SHP77 treated with DMSO at 0.1 percent for 48 hours (cell line): ENCODE results near the gene OTX2.

Experiments used
- DNase-seq: peaks from one replicate; lab custom pipeline; 2025; lab: John Stamatoyannopoulos, UW

OTX2 gene

GRCh38 chr14:56812364-56813141, 2.3 kb upstream of the OTX2 start:
- DNase-seq: no peak

- no peak for DNase-seq
Observed at GRCh38 chr14:56811593-56812363, 1.5 kb upstream of the OTX2 start.

DNA sequence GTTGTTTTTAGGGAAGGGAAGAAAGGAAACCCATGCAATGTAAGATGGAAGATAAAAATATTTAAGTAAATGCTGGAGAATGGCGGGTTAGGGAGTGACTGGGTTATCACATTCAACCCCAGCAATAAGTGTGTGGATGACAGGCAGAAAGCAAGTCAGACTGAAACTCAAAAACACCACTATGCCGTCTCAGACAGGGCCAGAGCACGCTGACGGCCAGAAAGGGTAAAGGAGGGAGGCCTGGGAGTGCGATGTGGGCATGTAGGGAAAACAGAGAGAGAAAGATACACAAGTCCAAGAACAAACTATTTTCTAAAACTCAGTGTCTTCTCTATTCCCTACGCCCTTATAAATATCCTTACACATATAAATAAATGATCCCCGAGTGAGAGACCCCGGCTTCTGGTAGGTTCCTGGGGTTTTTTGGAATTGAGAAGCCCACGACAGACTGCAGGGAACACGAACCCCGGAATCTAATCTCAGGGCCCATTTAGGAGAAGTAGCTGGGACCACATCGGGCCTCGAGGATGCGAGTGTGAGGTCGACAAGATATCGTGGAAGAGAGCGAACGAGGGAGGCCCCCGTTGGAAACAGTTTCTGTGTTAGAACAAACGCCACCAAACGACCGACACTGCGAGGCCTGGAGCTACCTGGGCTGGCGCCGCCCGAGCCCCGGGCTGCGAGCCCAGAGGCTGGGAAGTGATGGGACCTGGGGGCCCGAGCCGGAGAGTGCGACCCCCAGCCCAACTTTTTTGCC, 735 bp upstream of the OTX2 start:
- no peak for DNase-seq

- no peak for DNase-seq
Observed at GRCh38 chr14:56809270-56810146, 771 bp downstream of the OTX2 start.

GRCh38 chr14:56808383-56809269, 1.7 kb downstream of the OTX2 start:
- DNase-seq: no peak

- DNase-seq: no peak
Observed at GRCh38 chr14:56808110-56808382, 2.2 kb downstream of the OTX2 start.

- no peak for DNase-seq
Observed at GRCh38 chr14:56807386-56808109, 2.7 kb downstream of the OTX2 start.

GRCh38 chr14:56806760-56807159, 3.5 kb downstream of the OTX2 start:
- no peak for DNase-seq

DNA sequence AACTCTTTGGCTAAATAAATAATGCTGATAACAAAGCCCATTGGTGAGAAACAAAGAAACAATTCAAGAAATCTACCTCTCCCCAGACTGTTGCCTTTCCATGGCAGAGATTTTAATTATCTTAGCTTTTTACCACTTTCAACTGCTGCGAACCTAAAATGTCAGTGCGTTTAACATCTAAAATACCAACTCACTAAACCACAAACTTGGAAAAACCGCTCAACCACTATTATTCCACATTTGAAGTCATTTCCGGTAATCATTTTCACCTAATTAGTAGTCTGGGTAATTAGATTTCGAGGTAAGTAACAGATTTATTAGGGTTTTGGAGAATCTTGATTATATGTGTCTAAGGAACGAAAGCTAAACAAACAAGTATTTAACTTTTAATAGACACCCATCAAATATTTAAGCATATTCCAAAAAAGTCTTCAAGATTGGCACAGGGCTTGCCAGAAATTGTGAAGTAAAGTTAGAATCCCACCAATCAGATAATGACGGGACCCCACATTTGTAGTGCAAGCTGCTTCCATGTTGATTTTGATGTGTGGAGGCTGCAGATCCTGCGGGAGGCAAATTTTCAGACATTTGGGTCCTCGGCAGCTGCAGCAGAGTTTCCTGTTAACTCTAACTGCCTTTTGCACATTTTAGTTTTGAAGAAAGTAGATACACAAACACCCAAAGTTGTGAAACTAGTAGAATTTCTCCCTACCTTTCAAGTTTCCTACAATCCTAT, 4.1 kb downstream of the OTX2 start:
- DNase-seq: no peak

GRCh38 chr14:56805201-56805991, 4.9 kb downstream of the OTX2 start:
- DNase-seq: no peak

DNA sequence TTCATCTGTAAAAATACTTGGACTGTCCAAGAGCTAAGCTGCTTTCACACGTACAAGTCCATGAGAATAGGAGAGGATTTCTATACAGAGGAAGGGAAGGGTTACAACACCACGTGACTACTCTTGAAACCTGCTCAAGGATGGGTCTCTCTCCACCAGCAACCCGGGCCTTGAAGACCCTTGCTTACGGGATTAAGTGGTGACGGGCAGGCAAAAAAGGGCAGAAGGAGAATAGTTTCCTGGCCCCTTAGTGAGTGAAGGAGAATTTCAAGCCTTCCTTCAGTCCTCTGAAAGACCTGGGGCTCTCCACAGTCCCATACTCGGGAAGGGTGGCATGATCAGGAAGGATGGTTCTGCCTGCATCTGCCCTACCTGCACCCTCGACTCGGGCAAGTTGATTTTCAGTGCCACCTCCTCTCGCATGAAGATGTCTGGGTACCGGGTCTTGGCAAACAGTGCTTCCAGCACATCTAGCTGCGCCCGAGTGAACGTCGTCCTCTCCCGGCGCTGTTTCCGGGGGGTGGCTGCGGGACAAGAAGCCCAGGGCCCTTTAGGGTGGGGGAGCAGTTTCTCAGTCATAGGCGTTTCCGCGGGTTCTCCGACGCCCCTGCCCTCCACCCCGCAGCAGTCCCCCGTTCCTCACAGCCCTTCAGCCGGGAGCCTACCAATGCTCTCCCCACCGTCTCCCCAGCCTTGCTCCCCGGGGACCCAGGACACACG, 6.3 kb downstream of the OTX2 start:
- no peak for DNase-seq

DNA sequence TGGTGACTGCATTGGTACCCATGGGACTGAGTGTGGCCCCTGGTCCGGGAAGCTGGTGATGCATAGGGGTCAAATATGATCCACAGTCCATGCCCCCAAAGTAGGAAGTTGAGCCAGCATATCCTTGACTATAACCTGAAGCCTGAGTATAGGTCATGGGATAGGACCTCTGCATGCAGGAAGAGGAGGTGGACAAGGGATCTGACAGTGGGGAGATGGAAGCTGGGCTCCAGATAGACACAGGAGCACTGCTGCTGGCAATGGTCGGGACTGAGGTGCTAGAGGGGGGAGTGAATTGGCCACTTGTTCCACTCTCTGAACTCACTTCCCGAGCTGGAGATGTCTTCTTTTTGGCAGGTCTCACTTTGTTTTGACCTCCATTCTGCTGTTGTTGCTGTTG, 8.4 kb downstream of the OTX2 start:
- no peak for DNase-seq

GRCh38 chr14:56799343-56799645, 11.0 kb downstream of the OTX2 start:
- no peak for DNase-seq

GRCh38 chr14:56798447-56799342, 11.6 kb downstream of the OTX2 start:
- DNase-seq: no peak

DNA sequence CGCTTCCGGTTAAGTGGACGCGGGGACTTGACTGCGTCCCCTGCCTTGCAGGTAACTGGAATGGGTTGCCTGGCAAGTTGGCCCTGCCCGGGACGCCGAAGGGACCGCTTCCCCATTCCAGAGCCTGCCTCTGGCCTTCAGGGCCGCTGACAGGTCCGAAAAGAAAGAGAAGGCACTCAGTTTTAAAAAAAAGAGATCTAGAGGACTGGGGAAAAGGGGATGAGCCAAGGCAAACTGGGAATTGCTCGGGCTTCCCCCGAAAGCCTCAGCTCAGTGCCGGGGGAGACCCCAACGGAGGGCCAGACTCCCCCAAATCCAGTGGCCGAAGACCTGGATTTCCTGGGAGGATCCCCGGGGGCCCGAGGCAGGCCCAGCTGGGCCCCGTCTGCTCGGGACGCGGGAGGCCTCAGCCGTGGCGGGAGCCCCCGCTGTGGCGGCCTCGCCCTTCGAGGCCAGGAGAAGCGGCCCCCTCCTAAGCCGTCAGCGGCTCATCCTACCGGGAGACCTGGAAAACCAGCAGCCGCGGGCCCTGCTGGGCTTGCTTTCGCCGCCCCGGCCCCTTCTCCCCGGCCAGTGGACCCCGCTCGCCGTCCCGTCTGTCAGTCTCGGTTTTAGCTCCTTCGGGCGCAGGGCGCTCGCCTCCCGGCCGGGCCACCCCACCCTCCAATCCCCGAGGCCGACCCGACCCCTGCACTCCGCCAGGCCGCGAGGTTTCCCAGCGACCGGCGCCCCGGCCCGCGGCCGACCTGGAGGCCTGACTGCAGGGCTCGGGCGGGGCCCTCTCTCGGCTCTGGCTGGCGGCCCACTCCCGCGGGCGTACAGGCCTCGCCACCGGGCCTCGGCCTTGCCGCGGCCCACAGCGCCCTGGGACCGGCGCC, 12.5 kb downstream of the OTX2 start:
- no peak for DNase-seq

DNA sequence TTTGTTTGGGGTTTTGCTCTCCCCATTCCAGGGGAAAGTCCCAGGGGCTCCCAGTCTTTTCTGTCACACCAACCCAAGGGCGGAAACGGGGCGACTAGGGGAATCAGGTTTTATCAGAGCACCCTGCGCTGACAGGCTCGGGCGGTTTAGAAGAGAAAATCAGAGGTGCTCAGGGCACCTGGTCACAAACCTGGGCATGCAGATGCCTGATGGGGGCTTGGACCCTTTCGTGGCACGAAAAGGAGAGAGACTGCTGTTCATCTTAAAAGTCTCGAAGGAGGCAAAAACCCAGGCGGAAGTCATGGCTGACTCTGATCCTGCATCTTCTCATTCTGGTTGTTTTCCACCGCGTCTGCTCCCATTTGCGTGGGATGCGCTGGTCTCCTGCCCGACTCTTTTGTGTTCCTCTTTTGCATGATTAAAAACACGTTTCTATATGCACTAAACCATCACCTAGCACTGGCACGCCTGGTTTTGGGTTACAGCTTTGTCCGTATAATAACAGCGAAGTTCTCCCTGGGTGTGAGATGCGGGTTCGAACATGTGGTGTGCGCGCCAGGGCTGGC, 13.2 kb downstream of the OTX2 start:
- no peak for DNase-seq
